Trophoblast cell (in vitro differentiated cells and primary cell): ENCODE results near the gene COL5A1.

ENCODE experiments used
- DNase-seq, 2 donors: peaks; one replicate each; pipeline ENCODE4 v3.0.0-alpha.2; 2016
- H2AFZ ChIP-seq: 2 replicates; pipeline ENCODE4 v1.6.1; 2013; ENCODE audit warnings: low read length, moderate library complexity, mild to moderate bottlenecking; ENCODE audit not compliant: insufficient read depth, poor library complexity
- H2AK5ac ChIP-seq: 2 replicates; pipeline ENCODE4 v1.6.1; 2013; ENCODE audit warnings: mild to moderate bottlenecking, low read length
- H2BK120ac ChIP-seq: 2 replicates; pipeline ENCODE4 v1.6.1; 2013; ENCODE audit warnings: low read length, mild to moderate bottlenecking, moderate library complexity; ENCODE audit not compliant: insufficient read depth, poor library complexity
- H2BK12ac ChIP-seq: 2 replicates; pipeline ENCODE4 v1.6.1; 2013; ENCODE audit warnings: mild to moderate bottlenecking, low read length, moderate library complexity
- H2BK5ac ChIP-seq: 2 replicates; pipeline ENCODE4 v1.6.1; 2013; ENCODE audit warnings: low read length, low read depth, moderate library complexity, mild to moderate bottlenecking; ENCODE audit not compliant: poor library complexity
- H3K14ac ChIP-seq: 2 replicates; pipeline ENCODE4 v1.6.1; 2013; ENCODE audit warnings: mild to moderate bottlenecking, low read length
- H3K18ac ChIP-seq: 2 replicates; pipeline ENCODE4 v1.6.1; 2013; ENCODE audit warnings: mild to moderate bottlenecking, low read length
- H3K23ac ChIP-seq: 2 replicates; pipeline ENCODE4 v1.6.1; 2013; ENCODE audit warnings: low read length
- H3K27ac ChIP-seq: 2 replicates; pipeline ENCODE4 v1.5.1; 2013; ENCODE audit warnings: low read depth, mild to moderate bottlenecking, inconsistent platforms, low read length, moderate library complexity
- H3K27me3 ChIP-seq: 2 replicates; pipeline ENCODE4 v1.6.1; 2013; ENCODE audit warnings: inconsistent platforms, mild to moderate bottlenecking, low read length, moderate library complexity; ENCODE audit not compliant: insufficient read depth
- H3K36me3 ChIP-seq, 2 experiments: 1 replicate in 1 of 2; 2 replicates in 1 of 2; pipeline ENCODE4 v1.6.1; 2013; ENCODE audit warnings: low read length in 2 of 2, mild to moderate bottlenecking in 2 of 2, moderate library complexity in 1 of 2; ENCODE audit not compliant: insufficient read depth in 2 of 2, control insufficient read depth in 1 of 2
- H3K4ac ChIP-seq: 2 replicates; pipeline ENCODE4 v1.6.1; 2013; ENCODE audit warnings: low read depth, mild to moderate bottlenecking, low read length, moderate library complexity
- H3K4me1 ChIP-seq, 2 experiments: 1 replicate in 1 of 2; 2 replicates in 1 of 2; pipeline ENCODE4 v1.6.1; 2013; ENCODE audit warnings: low read length in 2 of 2, mild to moderate bottlenecking in 2 of 2, moderate library complexity in 1 of 2; ENCODE audit not compliant: insufficient read depth in 2 of 2, control insufficient read depth in 1 of 2
- H3K4me2 ChIP-seq: 2 replicates; pipeline ENCODE4 v1.6.1; 2013; ENCODE audit warnings: inconsistent platforms, mild to moderate bottlenecking, low read length, moderate library complexity
- H3K4me3 ChIP-seq: 2 replicates; pipeline ENCODE4 v1.5.1; 2013; ENCODE audit warnings: mild to moderate bottlenecking, low read depth, low read length, inconsistent platforms
- H3K79me1 ChIP-seq: one replicate; pipeline ENCODE4 v1.6.1; 2013; ENCODE audit warnings: low read length
- H3K79me2 ChIP-seq: 2 replicates; pipeline ENCODE4 v1.6.1; 2013; ENCODE audit warnings: low read length, mild to moderate bottlenecking; ENCODE audit not compliant: control insufficient read depth, insufficient read depth, poor library complexity
- H3K9ac ChIP-seq: 2 replicates; pipeline ENCODE4 v1.6.1; 2013; ENCODE audit warnings: mild to moderate bottlenecking, low read length
- H3K9me3 ChIP-seq: 2 replicates; pipeline ENCODE4 v1.6.1; 2013; ENCODE audit warnings: low read depth, mild to moderate bottlenecking, control low read depth, inconsistent platforms, low read length; ENCODE audit not compliant: insufficient read depth
- H4K12ac ChIP-seq: 2 replicates; pipeline ENCODE4 v1.6.1; 2013; ENCODE audit warnings: low read depth, mild to moderate bottlenecking, low read length, moderate library complexity
- H4K8ac ChIP-seq: 2 replicates; pipeline ENCODE4 v1.6.1; 2013; ENCODE audit warnings: low read depth, mild to moderate bottlenecking, low read length, moderate library complexity
- H4K91ac ChIP-seq: one replicate; pipeline ENCODE4 v1.6.1; 2013; ENCODE audit warnings: low read depth, mild to moderate bottlenecking, low read length, moderate library complexity
- WGBS: extraction: QIAGEN DNeasy Blood & Tissue Kit; methylation state at CpG from one replicate; pipeline ENCODE4 v1.1.7; 2013; ENCODE audit warnings: missing lambda C conversion rate; ENCODE audit not compliant: insufficient read length, insufficient coverage; ENCODE audit errors: extremely low coverage; 5-methylcytosine and 5-hydroxymethylcytosine counted together

Gene COL5A1

GRCh38 chr9:134623258-134624066 lies 18.1 kb upstream of the COL5A1 start:
- Histone ChIP-seq H3K36me3 (no peaks in the 10 kb centered on the region), H2AK5ac (peak overlapping the region; percentile 96), H3K23ac (no peak overlapping the region), H3K27ac (no peak overlapping the region), H2BK120ac (peak overlapping the region; percentile 77), H3K79me2 (no peaks in the 10 kb centered on the region), H3K9me3 (peaks cover 2% of the 10 kb centered on the region), H3K4ac (peak overlapping the region; percentile 38), H3K4me1 (peaks cover 39 to 56% of the 10 kb centered on the region in 2 experiments), H3K4me2 (no peak overlapping the region), H4K8ac (peak overlapping the region; percentile 17), H3K79me1 (peaks cover 42% of the 10 kb centered on the region), H3K4me3 (no peak overlapping the region), H3K9ac (no peak overlapping the region), H2BK5ac (peak overlapping the region; percentile 18), H2BK12ac (peak overlapping the region; percentile 96), H4K91ac (peak overlapping the region; percentile 88), H3K27me3 (no peaks in the 10 kb centered on the region), H4K12ac (no peak overlapping the region), H2AFZ (no peak overlapping the region), H3K18ac (peak overlapping the region; percentile 77), H3K14ac (peak overlapping the region; percentile 69)
- WGBS = no CpG with 5 or more reads among the region's 29 CpGs
- DNase-seq = no peak

GRCh38 chr9:134624137-134624591 lies 17.4 kb upstream of the COL5A1 start:
- Histone ChIP-seq H3K27ac (peak overlapping the region; percentile 82), H2BK12ac (peak overlapping the region; percentile 96), H2BK5ac (peak overlapping the region; percentile 68), H3K18ac (peak overlapping the region; percentile 9), H3K79me2 (no peaks in the 10 kb centered on the region), H3K9ac (no peak overlapping the region), H3K23ac (no peak overlapping the region), H3K4me1 (peaks cover 39 to 58% of the 10 kb centered on the region in 2 experiments), H4K91ac (peak overlapping the region; percentile 88), H3K9me3 (peaks cover 2% of the 10 kb centered on the region), H2AK5ac (peak overlapping the region; percentile 55), H4K8ac (peak overlapping the region; percentile 31), H2AFZ (no peak overlapping the region), H4K12ac (no peak overlapping the region), H3K4ac (peak overlapping the region; percentile 18), H3K27me3 (no peaks in the 10 kb centered on the region), H3K36me3 (no peaks in the 10 kb centered on the region), H3K79me1 (peaks cover 42% of the 10 kb centered on the region), H3K4me3 (no peak overlapping the region), H2BK120ac (peak overlapping the region; percentile 77), H3K4me2 (no peak overlapping the region), H3K14ac (peak overlapping the region; percentile 69)
- no CpG with 5 or more reads among the region's 14 CpGs for WGBS
- DNase-seq = no peak

GRCh38 chr9:134624621-134625181 lies 16.9 kb upstream of the COL5A1 start:
- peaks cover under 1% of the 10 kb centered on the region for H3K9me3 ChIP-seq
- peak overlapping the region; percentile 14 for H4K8ac ChIP-seq
- H3K18ac ChIP-seq = peak overlapping the region; percentile 42
- H3K27me3 ChIP-seq = no peaks in the 10 kb centered on the region
- peak overlapping the region; percentile 31 for H3K4me2 ChIP-seq
- peak overlapping the region; percentile 77 for H2BK120ac ChIP-seq
- no peak overlapping the region for H3K23ac ChIP-seq
- H3K4me3 ChIP-seq = no peak overlapping the region
- no CpG with 5 or more reads among the region's 7 CpGs for whole genome bisulfite sequencing
- H4K91ac ChIP-seq = peak overlapping the region; percentile 88
- H2AK5ac ChIP-seq = peak overlapping the region; percentile 13
- H3K14ac ChIP-seq = peak overlapping the region; percentile 41
- peak; percentile 46 to 85 for DNase-seq
- H3K4ac ChIP-seq = no peak overlapping the region
- H3K36me3 ChIP-seq = no peaks in the 10 kb centered on the region
- H4K12ac ChIP-seq = no peak overlapping the region
- no peak overlapping the region for H3K9ac ChIP-seq
- H3K27ac ChIP-seq = peak overlapping the region; percentile 85
- peak overlapping the region; percentile 78 for H2BK5ac ChIP-seq
- peak overlapping the region; percentile 84 for H2BK12ac ChIP-seq
- peaks cover 44 to 61% of the 10 kb centered on the region in 2 experiments for H3K4me1 ChIP-seq
- no peaks in the 10 kb centered on the region for H3K79me2 ChIP-seq
- peaks cover 42% of the 10 kb centered on the region for H3K79me1 ChIP-seq
- no peak overlapping the region for H2AFZ ChIP-seq

- peak overlapping the region; percentile 92 for H2BK120ac ChIP-seq
- peak overlapping the region; percentile 74 for H4K8ac ChIP-seq
- peak overlapping the region; percentile 20 for H2AFZ ChIP-seq
- H3K4ac ChIP-seq = peak overlapping the region; percentile 13
- H3K9me3 ChIP-seq = no peaks in the 10 kb centered on the region
- no peak overlapping the region for H3K9ac ChIP-seq
- peak overlapping the region; percentile 28 for H2AK5ac ChIP-seq
- peak overlapping the region; percentile 78 for H2BK5ac ChIP-seq
- peaks cover 38% of the 10 kb centered on the region for H3K79me1 ChIP-seq
- no peak overlapping the region for H4K12ac ChIP-seq
- H3K4me1 ChIP-seq = peaks cover 44 to 59% of the 10 kb centered on the region in 2 experiments
- H3K23ac ChIP-seq = no peak overlapping the region
- no peaks in the 10 kb centered on the region for H3K27me3 ChIP-seq
- H3K14ac ChIP-seq = peak overlapping the region; percentile 83
- no CpG with 5 or more reads among the region's 22 CpGs for WGBS
- peak overlapping the region; percentile 85 for H3K27ac ChIP-seq
- no peak for DNase-seq
- H3K4me3 ChIP-seq = no peak overlapping the region
- H3K4me2 ChIP-seq = peak overlapping the region; percentile 31
- no peaks in the 10 kb centered on the region for H3K36me3 ChIP-seq
- no peaks in the 10 kb centered on the region for H3K79me2 ChIP-seq
- H3K18ac ChIP-seq = peak overlapping the region; percentile 79
- H4K91ac ChIP-seq = peak overlapping the region; percentile 82
- peak overlapping the region; percentile 87 for H2BK12ac ChIP-seq
Observed at GRCh38 chr9:134625361-134626068, 16.1 kb upstream of the COL5A1 start.
